Endothelial cell of umbilical vein (primary cell): ENCODE results near the gene PFDN4. TPM values are rescaled to one million over a fixed set of nuclear protein-coding genes. Genes with fewer than 3 reads are reported as not detected.

Experiments
- BruUV-seq: library from RNA; stranded (reverse); fragments of 400-500 nt; replicated peaks from 2 replicates; lab custom pipeline; 2021; lab: Mats Ljungman, UMichigan
- CTCF ChIA-PET: fragments of 300-600, 350-600 bp; sonication (Branson Sonifier 250); formaldehyde crosslinking; loops from one replicate; lab custom pipeline; 2021; ENCODE audit warnings: antibody characterized with exemption, inconsistent platforms; lab: Charles Lee
- POLR2A ChIA-PET: fragments of 300-600, 350-600 bp; sonication (Branson Sonifier 250); formaldehyde crosslinking; loops from one replicate; lab custom pipeline; 2021; ENCODE audit warnings: antibody characterized with exemption, inconsistent platforms; lab: Charles Lee
- DNase-seq: peaks from one replicate; pipeline ENCODE4 v3.0.0-alpha.2; 2011; ENCODE audit warnings: low read depth, low spot score
- FAIRE-seq: peaks from 2 replicates; lab custom pipeline; 2011; peaks lifted over from hg19 to GRCh38; lab: Jason Lieb, UNC
- H2AFZ ChIP-seq: 2 replicates; pipeline ENCODE4 v1.6.0; 2012; ENCODE audit warnings: low read depth, low read length, control low read depth, inconsistent platforms
- H3K27ac ChIP-seq: 2 replicates; pipeline ENCODE4 v1.5.1; 2011; ENCODE audit warnings: low read depth, mild to moderate bottlenecking, control low read depth, low read length, moderate library complexity; ENCODE audit not compliant: insufficient read depth
- H3K27me3 ChIP-seq, 2 experiments: 2 replicates each; pipeline versions ENCODE4 v1.6.0 to v1.6.1; 2011; ENCODE audit warnings: low read length in 2 of 2, mixed read lengths in 1 of 2; ENCODE audit not compliant: control insufficient read depth in 2 of 2, insufficient read depth in 2 of 2
- H3K36me3 ChIP-seq, 2 experiments: 2 replicates in 1 of 2; 3 replicates in 1 of 2; pipeline ENCODE4 v1.5.1; 2011; ENCODE audit warnings: low read length in 2 of 2, mild to moderate bottlenecking in 1 of 2, moderate library complexity in 1 of 2; ENCODE audit not compliant: control insufficient read depth in 2 of 2, insufficient read depth in 2 of 2; ENCODE audit errors: extremely low read depth in 1 of 2
- H3K4me1 ChIP-seq: 3 replicates; pipeline ENCODE4 v1.5.1; 2011; ENCODE audit warnings: mild to moderate bottlenecking, low read length; ENCODE audit not compliant: control insufficient read depth, insufficient read depth; ENCODE audit errors: extremely low read depth
- H3K4me2 ChIP-seq: 2 replicates; pipeline ENCODE4 v1.6.1; 2011; ENCODE audit warnings: low read length, control low read depth, mixed read lengths; ENCODE audit not compliant: insufficient read depth
- H3K4me3 ChIP-seq, 3 experiments: fragments of 200-600 bp in 1 of 3; sonication (generic), shearing (Covaris generic) in 1 of 3; replicated peaks in 1 of 3; 2 replicates each; pipeline ENCODE4 v1.5.1; 2011 to 2016; ENCODE audit warnings: control low read depth in 3 of 3, low read length in 3 of 3, mild to moderate bottlenecking in 2 of 3, inconsistent platforms in 1 of 3, low read depth in 1 of 3, moderate library complexity in 1 of 3; ENCODE audit not compliant: insufficient read depth in 1 of 3
- H3K79me2 ChIP-seq: 2 replicates; pipeline ENCODE4 v1.6.0; 2012; ENCODE audit warnings: low read length, inconsistent platforms; ENCODE audit not compliant: control insufficient read depth, insufficient read depth
- H3K9ac ChIP-seq: replicated peaks from 2 replicates; pipeline ENCODE3; 2011; ENCODE audit warnings: low read length, control low read depth; ENCODE audit not compliant: insufficient read depth; ENCODE audit errors: extremely low read depth
- H3K9me1 ChIP-seq: replicated peaks from 3 replicates; pipeline ENCODE4 v1.6.0; 2011; ENCODE audit warnings: mild to moderate bottlenecking, low read length; ENCODE audit not compliant: control insufficient read depth, insufficient read depth; ENCODE audit errors: extremely low read depth
- H3K9me3 ChIP-seq: replicated peaks from 2 replicates; pipeline ENCODE4 v1.5.1; 2012; ENCODE audit warnings: low read length, inconsistent platforms; ENCODE audit not compliant: control insufficient read depth, insufficient read depth
- H4K20me1 ChIP-seq: replicated peaks from 2 replicates; pipeline ENCODE3; 2011; ENCODE audit warnings: mild to moderate bottlenecking, low read length; ENCODE audit not compliant: control insufficient read depth, insufficient read depth; ENCODE audit errors: extremely low read depth
- EZH2 ChIP-seq: IDR thresholded peaks from 2 replicates; pipeline ENCODE4 v1.6.1; 2012; ENCODE audit warnings: borderline replicate concordance, low read depth, mild to moderate bottlenecking, moderate library complexity, low read length, inconsistent platforms; ENCODE audit not compliant: severe bottlenecking
- FOS ChIP-seq: IDR thresholded peaks from 2 replicates; pipeline ENCODE4 v1.6.1; 2011; ENCODE audit warnings: mild to moderate bottlenecking, low read length, moderate library complexity, borderline replicate concordance; ENCODE audit not compliant: insufficient read depth
- GATA2 ChIP-seq: IDR thresholded peaks from 2 replicates; pipeline ENCODE4 v1.7.0; 2011; ENCODE audit warnings: low read depth, mild to moderate bottlenecking, moderate library complexity, mixed read lengths, low read length; ENCODE audit not compliant: insufficient read length, insufficient read depth
- JUN ChIP-seq: IDR thresholded peaks from 2 replicates; pipeline ENCODE4 v1.6.1; 2011; ENCODE audit warnings: borderline replicate concordance, low read depth; ENCODE audit not compliant: insufficient read length, insufficient read depth
- MYC ChIP-seq: IDR thresholded peaks from one replicate; pipeline ENCODE4 v1.6.1; 2011; ENCODE audit warnings: mild to moderate bottlenecking, low read depth, low read length
- POLR2A ChIP-seq: IDR thresholded peaks from 2 replicates; pipeline ENCODE4 v1.6.1; 2012; ENCODE audit warnings: low read depth, mild to moderate bottlenecking, control low read depth, low read length
- POLR2AphosphoS5 ChIP-seq: IDR thresholded peaks from 2 replicates; pipeline ENCODE4 v1.6.1; 2012; ENCODE audit warnings: low read depth, mild to moderate bottlenecking, control low read depth, low read length, moderate library complexity; ENCODE audit not compliant: insufficient read depth
- dilution Hi-C: fragments of 300-500 bp; cut with MboI; formaldehyde crosslinking; loops from one replicate; pipeline ENCODE4 v1.15.0; 2019; ENCODE audit warnings: low sequenced_read_pairs; ENCODE audit not compliant: extremely low pct_ligation_motif_present
- intact Hi-C: fragments of 100-400 bp; cut with micrococcal nuclease; formaldehyde crosslinking; loops from one replicate; pipeline ENCODE4 v1.10.0; 2022
- polyA plus RNA-seq, 4 experiments: library from polyadenylated mRNA; depleted of rRNA in 3 of 4; stranded (reverse) in 3 of 4; unstranded in 1 of 4; fragments of >200 nt; gene quantifications; 2 replicates each; pipeline versions ENCODE4 v1.2.1 to v1.2.3, GENCODE V29; 2011 to 2012; ENCODE audit warnings: missing spikeins in 1 of 4
- total RNA-seq: library from RNA; stranded (reverse); gene quantifications from 2 replicates; pipeline ENCODE4 v1.2.3, GENCODE V29; 2021
- TF ChIP-seq, protein P1 (sequence below): IDR thresholded peaks from 2 replicates; pipeline ENCODE4 v1.6.1; 2011; ENCODE audit not compliant: insufficient read depth, insufficient read length
- TF ChIP-seq, protein P2 (sequence below), 2 donors: IDR thresholded peaks; 1 replicate in 1 of 2; 2 replicates in 1 of 2; pipeline ENCODE4 v1.5.1; 2011; ENCODE audit warnings: low read length in 2 of 2, mild to moderate bottlenecking in 2 of 2, moderate library complexity in 2 of 2, control low read depth in 1 of 2, inconsistent platforms in 1 of 2, low read depth in 1 of 2; ENCODE audit not compliant: insufficient read depth in 1 of 2; ENCODE audit errors: extremely low read depth in 1 of 2

The PFDN4 gene
- total and polyA plus RNA-seq, 2 donors (not counting 3 experiments of a cell fraction or from before 2014, with no cell fraction given) = 17.5 to 44.2 TPM

GRCh38 chr20:54227751-54228150 is 19.9 kb downstream of the PFDN4 start:
- no peak overlapping the region for H3K9ac ChIP-seq
- H3K9me3 ChIP-seq = no peaks in the 10 kb centered on the region
- TF ChIP-seq JUN = no peak
- TF ChIP-seq, protein P1, sequence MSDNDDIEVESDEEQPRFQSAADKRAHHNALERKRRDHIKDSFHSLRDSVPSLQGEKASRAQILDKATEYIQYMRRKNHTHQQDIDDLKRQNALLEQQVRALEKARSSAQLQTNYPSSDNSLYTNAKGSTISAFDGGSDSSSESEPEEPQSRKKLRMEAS = no peak
- TF ChIP-seq GATA2 = no peak
- TF ChIP-seq POLR2AphosphoS5 = no peak
- TF ChIP-seq MYC = no peak
- TF ChIP-seq POLR2A = no peak
- TF ChIP-seq FOS = no peak
- TF ChIP-seq EZH2 = no peak
- TF ChIP-seq, protein P2, sequence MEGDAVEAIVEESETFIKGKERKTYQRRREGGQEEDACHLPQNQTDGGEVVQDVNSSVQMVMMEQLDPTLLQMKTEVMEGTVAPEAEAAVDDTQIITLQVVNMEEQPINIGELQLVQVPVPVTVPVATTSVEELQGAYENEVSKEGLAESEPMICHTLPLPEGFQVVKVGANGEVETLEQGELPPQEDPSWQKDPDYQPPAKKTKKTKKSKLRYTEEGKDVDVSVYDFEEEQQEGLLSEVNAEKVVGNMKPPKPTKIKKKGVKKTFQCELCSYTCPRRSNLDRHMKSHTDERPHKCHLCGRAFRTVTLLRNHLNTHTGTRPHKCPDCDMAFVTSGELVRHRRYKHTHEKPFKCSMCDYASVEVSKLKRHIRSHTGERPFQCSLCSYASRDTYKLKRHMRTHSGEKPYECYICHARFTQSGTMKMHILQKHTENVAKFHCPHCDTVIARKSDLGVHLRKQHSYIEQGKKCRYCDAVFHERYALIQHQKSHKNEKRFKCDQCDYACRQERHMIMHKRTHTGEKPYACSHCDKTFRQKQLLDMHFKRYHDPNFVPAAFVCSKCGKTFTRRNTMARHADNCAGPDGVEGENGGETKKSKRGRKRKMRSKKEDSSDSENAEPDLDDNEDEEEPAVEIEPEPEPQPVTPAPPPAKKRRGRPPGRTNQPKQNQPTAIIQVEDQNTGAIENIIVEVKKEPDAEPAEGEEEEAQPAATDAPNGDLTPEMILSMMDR (IDR thresholded peaks at IDR 0.05; ENCODE audit: extremely low read depth in 1 of 2, insufficient read depth in 1 of 2, low read depth in 1 of 2, low read length in 2 of 2) = no peak
- H3K4me2 ChIP-seq = no peak overlapping the region
- no peak overlapping the region for H3K4me3 ChIP-seq
- H3K27me3 ChIP-seq = no peaks in the 10 kb centered on the region
- intact Hi-C loops = no loop called here
- CTCF ChIA-PET = no interaction called here
- BruUV-seq = no TSS peak
- H3K79me2 ChIP-seq = no peaks in the 10 kb centered on the region
- dilution Hi-C loops = no loop called here
- H2AFZ ChIP-seq = no peak overlapping the region
- DNase-seq = no peak
- H4K20me1 ChIP-seq = no peaks in the 10 kb centered on the region
- POLR2A ChIA-PET = no interaction called here
- H3K4me1 ChIP-seq = no peaks in the 10 kb centered on the region
- FAIRE-seq = no peak
- no peaks in the 10 kb centered on the region for H3K9me1 ChIP-seq
- H3K36me3 ChIP-seq = no peaks in the 10 kb centered on the region
- H3K27ac ChIP-seq = no peak overlapping the region
